Amniotic stem cell (primary cell): Measurements from ENCODE around the gene CAMKK2.
"Not testable (repeated sequence)": the region's sequence is repeated elsewhere in the genome, so short reads cannot be mapped to it uniquely, and the experiment has no call there.

Source experiments
- DNase-seq: peaks from one replicate; lab custom pipeline; 2025; lab: John Stamatoyannopoulos, UW

The CAMKK2 gene

GRCh38 chr12:121245951-121246350 is 50.6 kb downstream of the CAMKK2 start:
- no peak for DNase-seq

GRCh38 chr12:121245031-121245430 is 51.5 kb downstream of the CAMKK2 start:
- DNase-seq, result no peak

- no peak for DNase-seq
Observed at GRCh38 chr12:121241156-121241970, 55.1 kb downstream of the CAMKK2 start.

GRCh38 chr12:121240484-121241101 is 55.9 kb downstream of the CAMKK2 start:
- no peak for DNase-seq

GRCh38 chr12:121240062-121240420 is 56.5 kb downstream of the CAMKK2 start:
- no peak for DNase-seq

GRCh38 chr12:121239351-121240061 is 57.0 kb downstream of the CAMKK2 start:
- no peak for DNase-seq

- no peak for DNase-seq
Observed at GRCh38 chr12:121238604-121239350, 57.7 kb downstream of the CAMKK2 start.

- DNase-seq, result no peak
Observed at GRCh38 chr12:121238086-121238485, 58.4 kb downstream of the CAMKK2 start.

GRCh38 chr12:121237415-121237814 is 59.1 kb downstream of the CAMKK2 start:
- no peak for DNase-seq

GRCh38 chr12:121236776-121237175 is 59.7 kb downstream of the CAMKK2 start:
- no peak for DNase-seq

- no peak for DNase-seq
Observed at GRCh38 chr12:121233628-121234020, 62.9 kb downstream of the CAMKK2 start.

- DNase-seq, result no peak
Observed at GRCh38 chr12:121232977-121233627, 63.4 kb downstream of the CAMKK2 start.

- DNase-seq, result no peak
Observed at GRCh38 chr12:121232163-121232562, 64.3 kb downstream of the CAMKK2 start.

GRCh38 chr12:121230538-121230907 is 66.0 kb downstream of the CAMKK2 start:
- DNase-seq, result no peak

GRCh38 chr12:121229826-121230537 is 66.5 kb downstream of the CAMKK2 start:
- peak; percentile 57 for DNase-seq

- no peak for DNase-seq
Observed at GRCh38 chr12:121228919-121229665, 67.4 kb downstream of the CAMKK2 start.

- DNase-seq, result no peak
Observed at GRCh38 chr12:121227294-121227693, 69.2 kb downstream of the CAMKK2 start.

- not testable (repeated sequence) for DNase-seq
Observed at GRCh38 chr12:121226871-121227270, 69.6 kb downstream of the CAMKK2 start.

GRCh38 chr12:121226399-121226798 is 70.1 kb downstream of the CAMKK2 start:
- DNase-seq, result no peak

GRCh38 chr12:121224591-121224990 is 71.9 kb downstream of the CAMKK2 start:
- no peak for DNase-seq
